Erythroblast (primary cell): ENCODE measurements around the gene FGA.
A peak's percentile ranks its signal among the peaks of the same experiment; 100 is the strongest.

Source experiments
- GATA1 ChIP-seq: IDR thresholded peaks from 2 replicates; pipeline ENCODE4 v1.6.1; 2011; ENCODE audit warnings: low read depth, mild to moderate bottlenecking, control low read depth, low read length, moderate library complexity
- POLR2A ChIP-seq: IDR thresholded peaks from 2 replicates; pipeline ENCODE4 v1.6.1; 2011; ENCODE audit warnings: mild to moderate bottlenecking, low read length

- TF ChIP-seq POLR2A (peak; percentile 91), GATA1 (no peak)
Observed at GRCh38 chr4:154549894-154550790, 40.4 kb downstream of the FGA start, which contains the start of gene PLRG1.
